CD4-positive, alpha-beta T cell treated with Interferon gamma for 1 hour (primary cell): Measurements from ENCODE around the gene BBS1.

Source experiments
- DNase-seq: peaks from one replicate; pipeline ENCODE4 v3.0.0-alpha.2; 2020

The BBS1 gene

GRCh38 chr11:66477263-66478201 is 32.9 kb upstream of the BBS1 start:
- DNase-seq: no peak

- DNase-seq: peak; percentile 33
Measured at GRCh38 chr11:66478729-66479393, 31.6 kb upstream of the BBS1 start.

- no peak for DNase-seq
Measured at GRCh38 chr11:66479394-66480116, 30.9 kb upstream of the BBS1 start.

GRCh38 chr11:66480117-66480938 is 30.1 kb upstream of the BBS1 start, which contains the start of gene DPP3:
Gene DPP3, plus strand, starts transcription at chr11:66480434. Its CDS starts 1,767 bp downstream, at chr11:66482201.
- DNase-seq: peak; percentile 95

GRCh38 chr11:66484806-66485380 is 25.5 kb upstream of the BBS1 start:
- no peak for DNase-seq

- no peak for DNase-seq
Measured at GRCh38 chr11:66488957-66489356, 21.5 kb upstream of the BBS1 start.

- no peak for DNase-seq
Measured at GRCh38 chr11:66489636-66490035, 20.8 kb upstream of the BBS1 start.

- DNase-seq: no peak
Measured at GRCh38 chr11:66491315-66491935, 19.0 kb upstream of the BBS1 start.

- DNase-seq: no peak
Measured at GRCh38 chr11:66492161-66492865, 18.1 kb upstream of the BBS1 start.

GRCh38 chr11:66493130-66493529 is 17.3 kb upstream of the BBS1 start:
- no peak for DNase-seq

GRCh38 chr11:66494458-66494857 is 16.0 kb upstream of the BBS1 start:
- no peak for DNase-seq

GRCh38 chr11:66494935-66495334 is 15.5 kb upstream of the BBS1 start:
- DNase-seq: no peak

GRCh38 chr11:66495401-66495854 is 15.0 kb upstream of the BBS1 start:
- no peak for DNase-seq

GRCh38 chr11:66497206-66497605 is 13.2 kb upstream of the BBS1 start:
- no peak for DNase-seq

GRCh38 chr11:66498506-66498905 is 11.9 kb upstream of the BBS1 start:
- DNase-seq: no peak

GRCh38 chr11:66505276-66505816 is 5.1 kb upstream of the BBS1 start:
- DNase-seq: no peak

- DNase-seq: peak; percentile 28
Measured at GRCh38 chr11:66509131-66509561, 1.3 kb upstream of the BBS1 start.

GRCh38 chr11:66510990-66511339 is 530 bp downstream of the BBS1 start:
- DNase-seq: no peak

- no peak for DNase-seq
Measured at GRCh38 chr11:66523611-66524010, 13.2 kb downstream of the BBS1 start.

GRCh38 chr11:66524304-66525040 is 14.0 kb downstream of the BBS1 start:
- no peak for DNase-seq
